BLaER1 treated with 17β-estradiol and CSF1 and Interleukin-3, amounts not matched to agents 10 nM and 100 nM (cell line): ENCODE results near the gene KHDC4.
A peak's percentile ranks its signal among the peaks of the same experiment; 100 is the strongest.

Experiments
- H3K27ac ChIP-seq, 11 experiments: shearing (Covaris generic); formaldehyde crosslinking; 2 replicates each; pipeline ENCODE4 v1.8.1; 2022
- H3K27me3 ChIP-seq, 11 experiments: shearing (Covaris generic); formaldehyde crosslinking; 2 replicates each; pipeline ENCODE4 v1.8.1; 2022
- H3K36me3 ChIP-seq, 11 experiments: shearing (Covaris generic); formaldehyde crosslinking; 2 replicates each; pipeline ENCODE4 v1.8.1; 2022
- H3K4me1 ChIP-seq, 10 experiments: shearing (Covaris generic); formaldehyde crosslinking; 2 replicates each; pipeline ENCODE4 v1.8.1; 2022
- H3K4me2 ChIP-seq, 11 experiments: shearing (Covaris generic); formaldehyde crosslinking; 2 replicates each; pipeline ENCODE4 v1.8.1; 2022
- H3K4me3 ChIP-seq, 10 experiments: shearing (Covaris generic); formaldehyde crosslinking; 2 replicates each; pipeline ENCODE4 v1.8.1; 2022
- H3K9ac ChIP-seq, 11 experiments: shearing (Covaris generic); formaldehyde crosslinking; 2 replicates each; pipeline ENCODE4 v1.8.1; 2022
- H3K9me3 ChIP-seq, 11 experiments: shearing (Covaris generic); formaldehyde crosslinking; replicated peaks in 1 of 11; 2 replicates each; pipeline ENCODE4 v1.8.1; 2022
- H4K20me1 ChIP-seq, 11 experiments: shearing (Covaris generic); formaldehyde crosslinking; 2 replicates each; pipeline ENCODE4 v1.8.1; 2022
- Cebpa-rat ChIP-seq, 11 experiments: shearing (Covaris generic); IDR thresholded peaks; 2 replicates each; pipeline ENCODE4 v1.8.1; 2022

Gene KHDC4

DNA sequence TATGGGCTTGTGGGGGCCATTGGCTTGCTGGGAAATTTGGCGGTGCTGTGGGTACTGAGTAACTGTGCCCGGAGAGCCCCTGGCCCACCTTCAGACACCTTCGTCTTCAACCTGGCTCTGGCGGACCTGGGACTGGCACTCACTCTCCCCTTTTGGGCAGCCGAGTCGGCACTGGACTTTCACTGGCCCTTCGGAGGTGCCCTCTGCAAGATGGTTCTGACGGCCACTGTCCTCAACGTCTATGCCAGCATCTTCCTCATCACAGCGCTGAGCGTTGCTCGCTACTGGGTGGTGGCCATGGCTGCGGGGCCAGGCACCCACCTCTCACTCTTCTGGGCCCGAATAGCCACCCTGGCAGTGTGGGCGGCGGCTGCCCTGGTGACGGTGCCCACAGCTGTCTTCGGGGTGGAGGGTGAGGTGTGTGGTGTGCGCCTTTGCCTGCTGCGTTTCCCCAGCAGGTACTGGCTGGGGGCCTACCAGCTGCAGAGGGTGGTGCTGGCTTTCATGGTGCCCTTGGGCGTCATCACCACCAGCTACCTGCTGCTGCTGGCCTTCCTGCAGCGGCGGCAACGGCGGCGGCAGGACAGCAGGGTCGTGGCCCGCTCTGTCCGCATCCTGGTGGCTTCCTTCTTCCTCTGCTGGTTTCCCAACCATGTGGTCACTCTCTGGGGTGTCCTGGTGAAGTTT lies 7.8 kb upstream of the KHDC4 start:
- no peaks in the 10 kb centered on the region for H3K9me3 ChIP-seq
- H3K4me2 ChIP-seq = peak overlapping the region; percentile 75 to 95 (median 86)
- H4K20me1 ChIP-seq = peaks cover 0 to 34% (median 20%) of the 10 kb centered on the region in 11 experiments; a peak in 15 of 22 replicates
- H3K4me1 ChIP-seq = peaks cover 85 to 94% (median 89%) of the 10 kb centered on the region in 10 experiments
- peak overlapping the region in 3 of 10 experiments; percentile 21 to 30 (median 24); a peak in 3 of 20 replicates for H3K4me3 ChIP-seq
- H3K36me3 ChIP-seq = peaks cover 7 to 29% (median 14%) of the 10 kb centered on the region in 11 experiments; a peak in 20 of 22 replicates
- H3K9ac ChIP-seq = peak overlapping the region; percentile 0 to 69 (median 56); a peak in 20 of 22 replicates
- no peak for TF ChIP-seq Cebpa-rat (IDR thresholded peaks at IDR 0.05)
- peak overlapping the region; percentile 29 to 69 (median 57); a peak in 17 of 22 replicates for H3K27ac ChIP-seq
- H3K27me3 ChIP-seq = no peaks in the 10 kb centered on the region

DNA sequence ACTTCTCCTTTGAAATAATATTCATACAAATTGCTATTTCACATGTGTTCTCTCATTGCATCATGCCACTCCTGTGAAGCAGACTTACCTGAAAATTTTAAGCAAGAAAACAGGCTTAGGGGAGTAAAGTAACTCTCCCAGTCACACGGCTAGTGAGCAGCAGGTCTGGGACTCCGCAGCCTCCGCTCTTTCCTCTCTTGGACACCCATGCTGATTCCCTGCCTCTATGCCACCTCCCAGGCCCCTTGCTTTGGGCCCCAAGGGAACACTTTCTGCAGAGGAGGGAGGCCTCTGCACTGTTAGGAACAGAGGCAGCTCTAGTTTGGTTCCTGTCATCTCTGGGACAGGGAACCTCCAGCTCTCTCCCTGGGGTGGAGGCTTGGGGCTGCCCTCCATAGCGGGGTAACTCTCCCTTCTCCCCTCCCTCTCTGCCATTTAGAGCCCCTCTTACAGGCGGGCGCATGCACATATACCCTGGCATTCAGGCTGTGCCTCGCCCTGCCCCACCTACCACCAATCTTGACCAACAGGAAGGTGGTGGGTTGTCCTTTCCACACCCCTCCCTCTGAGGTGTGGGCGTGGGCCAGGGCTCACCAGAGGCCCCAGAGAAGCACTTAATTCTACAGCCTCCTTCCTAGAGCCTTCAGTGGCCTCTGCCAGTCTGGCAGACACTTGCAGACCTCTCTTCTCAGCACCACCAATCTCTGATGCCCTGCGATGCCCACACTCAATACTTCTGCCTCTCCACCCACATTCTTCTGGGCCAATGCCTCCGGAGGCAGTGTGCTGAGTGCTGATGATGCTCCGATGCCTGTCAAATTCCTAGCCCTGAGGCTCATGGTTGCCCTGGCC lies 7.0 kb upstream of the KHDC4 start, which contains the start of gene RXFP4:
RXFP4 (plus strand) TSS at position 646 of the 852 bp plus-strand sequence; CDS start at position 718, 72 bp downstream.
- no peaks in the 10 kb centered on the region for H3K27me3 ChIP-seq
- H3K9me3 ChIP-seq = no peaks in the 10 kb centered on the region
- TF ChIP-seq Cebpa-rat (IDR thresholded peaks at IDR 0.05) = no peak
- peaks cover 0 to 27% (median 13%) of the 10 kb centered on the region in 11 experiments; a peak in 13 of 22 replicates for H4K20me1 ChIP-seq
- H3K4me1 ChIP-seq = peaks cover 77 to 86% (median 81%) of the 10 kb centered on the region in 10 experiments
- peak within 1 kb of the TSS; percentile 75 to 95 (median 86) for H3K4me2 ChIP-seq
- H3K9ac ChIP-seq = peak within 1 kb of the TSS; percentile 45 to 69 (median 56)
- H3K4me3 ChIP-seq = peak within 1 kb of the TSS in 8 of 10 experiments; percentile 0 to 48 (median 19); a peak in 9 of 20 replicates
- peaks cover 0 to 24% (median 9%) of the 10 kb centered on the region in 11 experiments; a peak in 9 of 22 replicates for H3K36me3 ChIP-seq
- peak within 1 kb of the TSS; percentile 43 to 69 (median 57); a peak in 21 of 22 replicates for H3K27ac ChIP-seq

DNA sequence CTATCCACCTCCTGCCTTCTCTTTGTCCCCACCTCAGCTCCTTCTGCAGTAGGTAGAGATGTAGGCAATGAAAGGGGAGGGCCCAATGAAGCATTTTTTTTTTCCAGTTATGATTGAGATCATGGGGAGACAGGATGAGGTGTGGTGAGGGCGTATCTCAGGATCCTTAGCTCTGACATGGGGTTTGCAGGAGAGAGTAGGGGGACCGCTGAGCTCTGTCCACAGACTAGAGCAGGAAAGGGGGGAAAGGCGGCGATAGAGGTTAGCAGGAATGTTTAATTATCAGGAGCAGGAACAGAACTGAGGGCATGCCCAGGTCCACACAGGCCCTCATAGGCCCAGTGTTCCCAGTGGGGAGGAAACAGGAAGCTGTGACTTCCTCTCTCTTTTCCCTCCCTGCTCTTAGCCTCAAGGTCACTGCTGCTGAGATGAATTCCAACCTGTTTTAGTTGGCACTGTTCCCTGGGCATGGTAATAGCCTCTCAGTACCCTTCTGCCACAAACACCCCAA lies 6.3 kb upstream of the KHDC4 start:
- peak overlapping the region; percentile 43 to 69 (median 57); a peak in 20 of 22 replicates for H3K27ac ChIP-seq
- no peak for TF ChIP-seq Cebpa-rat (IDR thresholded peaks at IDR 0.05)
- H3K4me2 ChIP-seq = peak overlapping the region; percentile 75 to 95 (median 86)

DNA sequence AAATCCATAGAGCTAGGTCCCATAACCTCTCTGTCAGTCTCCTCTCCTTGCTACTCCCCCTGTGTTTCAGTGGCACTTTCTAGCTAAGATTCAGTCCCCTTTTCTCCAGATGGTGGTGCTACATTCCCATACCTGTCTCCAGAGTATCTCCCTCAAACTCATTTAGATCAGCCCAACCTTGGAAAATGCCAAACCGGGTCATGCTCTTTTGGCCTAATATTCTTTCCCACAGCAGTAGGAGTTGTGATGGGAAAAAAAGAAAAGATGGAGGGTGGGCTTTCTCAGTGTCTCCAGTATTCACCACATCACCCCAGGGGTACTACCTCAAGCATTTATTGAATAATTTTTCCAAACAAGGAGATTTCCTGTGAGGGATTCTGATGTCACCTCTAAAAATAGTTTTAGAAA lies 4.0 kb upstream of the KHDC4 start:
- Histone ChIP-seq H3K4me3 (no peak overlapping the region), H3K9me3 (no peaks in the 10 kb centered on the region), H3K27ac (no peak overlapping the region), H4K20me1 (peaks cover 0 to 20% (median 6%) of the 10 kb centered on the region in 11 experiments; a peak in 15 of 22 replicates), H3K36me3 (peaks cover under 1 to 6% (median 4%) of the 10 kb centered on the region in 11 experiments; a peak in 19 of 22 replicates), H3K4me1 (peaks cover 55 to 67% (median 61%) of the 10 kb centered on the region in 10 experiments), H3K4me2 (peak overlapping the region in 9 of 11 experiments; percentile 1 to 95 (median 85); a peak in 13 of 22 replicates), H3K9ac (no peak overlapping the region), H3K27me3 (no peaks in the 10 kb centered on the region)
- TF ChIP-seq Cebpa-rat (IDR thresholded peaks at IDR 0.05) = no peak

More for the DNA sequence above, 6.3 kb upstream of the KHDC4 start:
- Histone ChIP-seq H3K9ac (peak overlapping the region; percentile 20 to 69 (median 56)), H3K4me3 (peak overlapping the region in 7 of 10 experiments; percentile 0 to 48 (median 24); a peak in 6 of 20 replicates), H3K9me3 (no peaks in the 10 kb centered on the region), H3K27me3 (no peaks in the 10 kb centered on the region), H4K20me1 (peaks cover 0 to 22% (median 10%) of the 10 kb centered on the region in 11 experiments; a peak in 11 of 22 replicates), H3K4me1 (peaks cover 71 to 79% (median 75%) of the 10 kb centered on the region in 10 experiments), H3K36me3 (peaks cover 0 to 18% (median 4%) of the 10 kb centered on the region in 11 experiments; a peak in 6 of 22 replicates)

DNA sequence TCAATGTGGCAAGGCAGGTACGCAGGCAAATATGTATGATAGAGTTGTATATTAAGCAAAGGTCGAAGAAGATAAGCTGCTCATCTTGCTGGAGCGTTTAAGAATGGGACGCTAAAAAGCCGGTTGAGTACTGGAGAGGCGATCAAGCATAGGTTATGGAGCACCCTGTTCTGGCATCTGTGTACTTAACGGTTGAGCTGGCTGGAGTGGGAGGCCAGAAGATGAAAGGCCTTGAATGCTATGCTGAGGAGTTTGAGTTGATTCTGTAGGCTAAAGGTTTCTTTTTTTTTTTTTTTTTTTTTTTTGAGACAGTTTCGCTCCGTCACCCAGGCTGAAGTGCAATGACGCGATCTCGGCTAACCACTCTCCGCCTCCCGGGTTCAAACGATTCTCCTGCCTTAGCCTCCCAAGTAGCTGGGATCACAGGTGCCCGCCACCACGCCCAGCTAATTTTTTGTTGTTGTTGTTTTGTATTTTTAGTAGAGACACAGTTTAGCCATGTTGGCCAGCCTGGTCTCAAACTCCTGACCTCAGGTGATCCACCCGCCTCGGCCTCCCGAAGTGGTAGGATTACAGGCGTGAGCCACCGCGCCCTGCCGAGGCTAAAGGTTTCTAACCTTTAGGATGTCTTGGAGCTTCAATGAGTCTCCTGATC lies 850 bp upstream of the KHDC4 start:
- Histone ChIP-seq H3K9ac (peak overlapping the region; percentile 91 to 99 (median 96)), H3K9me3 (no peaks in the 10 kb centered on the region), H3K4me2 (peak overlapping the region; percentile 71 to 94 (median 86)), H3K4me3 (peak overlapping the region; percentile 80 to 97 (median 88)), H3K36me3 (peaks cover 32 to 37% (median 36%) of the 10 kb centered on the region in 11 experiments), H4K20me1 (peaks cover 27 to 39% (median 36%) of the 10 kb centered on the region in 11 experiments), H3K27ac (peak overlapping the region; percentile 89 to 98 (median 93)), H3K27me3 (no peaks in the 10 kb centered on the region), H3K4me1 (peaks cover 50 to 63% (median 60%) of the 10 kb centered on the region in 10 experiments)
- TF ChIP-seq Cebpa-rat (IDR thresholded peaks at IDR 0.05) = no peak

DNA sequence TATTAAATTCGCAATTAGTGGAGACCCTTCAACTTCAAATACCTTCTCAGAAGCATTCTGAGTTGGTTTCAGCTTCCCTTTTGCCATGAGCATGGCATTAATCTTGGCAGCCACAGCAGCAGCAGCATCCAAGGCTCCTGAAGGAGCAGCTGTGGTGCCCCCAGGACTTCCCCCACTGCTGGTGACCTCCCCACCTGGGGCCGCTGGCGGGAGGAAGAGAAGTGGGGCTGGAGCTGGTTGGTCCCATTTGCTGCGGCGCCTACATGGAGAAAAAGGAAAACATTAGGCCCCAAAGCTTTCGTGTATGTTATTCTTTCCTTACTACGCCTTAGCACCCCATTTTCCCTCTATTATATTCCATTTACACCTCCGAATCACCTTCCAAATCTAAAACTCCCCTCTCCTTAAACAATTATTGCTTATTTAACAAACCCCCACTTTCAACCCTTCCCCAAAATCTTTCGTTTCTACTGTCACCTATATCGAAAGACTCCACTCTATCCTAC lies 569 bp downstream of the KHDC4 start:
- Histone ChIP-seq H3K27me3 (no peaks in the 10 kb centered on the region), H3K4me2 (peak overlapping the region; percentile 81 to 96 (median 91)), H3K4me1 (peaks cover 36 to 51% (median 48%) of the 10 kb centered on the region in 10 experiments), H3K9me3 (no peaks in the 10 kb centered on the region), H3K27ac (peak overlapping the region; percentile 89 to 98 (median 93)), H3K4me3 (peak overlapping the region; percentile 80 to 97 (median 88)), H3K9ac (peak overlapping the region; percentile 91 to 99 (median 96)), H3K36me3 (peaks cover 46 to 52% (median 50%) of the 10 kb centered on the region in 11 experiments), H4K20me1 (peaks cover 41 to 53% (median 50%) of the 10 kb centered on the region in 11 experiments)
- TF ChIP-seq Cebpa-rat (IDR thresholded peaks at IDR 0.05) = no peak

DNA sequence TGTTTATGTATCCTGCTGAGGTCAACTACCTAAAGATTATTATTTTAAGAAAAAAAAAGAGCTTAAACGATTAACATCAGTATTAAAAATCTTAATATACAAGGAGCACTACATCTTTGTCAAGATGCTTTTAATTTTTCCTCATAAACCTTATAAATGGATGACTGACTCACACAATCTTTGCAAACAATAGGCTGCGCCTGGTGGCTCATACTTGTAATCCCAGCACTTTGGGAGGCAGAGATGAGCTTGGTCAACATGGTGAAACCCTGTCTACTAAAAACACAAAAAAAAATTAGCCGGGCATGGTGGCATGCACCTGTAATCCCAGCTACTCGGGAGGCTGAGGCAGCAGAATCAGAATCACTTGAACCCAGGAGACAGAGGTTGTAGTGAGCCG lies 1.7 kb downstream of the KHDC4 start:
- Histone ChIP-seq H4K20me1 (peaks cover 50 to 65% (median 62%) of the 10 kb centered on the region in 11 experiments), H3K4me3 (peak overlapping the region; percentile 80 to 97 (median 88); a peak in 15 of 20 replicates), H3K9me3 (no peaks in the 10 kb centered on the region), H3K4me1 (peaks cover 31 to 45% (median 41%) of the 10 kb centered on the region in 10 experiments), H3K36me3 (peaks cover 58 to 63% (median 62%) of the 10 kb centered on the region in 11 experiments), H3K4me2 (peak overlapping the region; percentile 81 to 96 (median 91)), H3K9ac (peak overlapping the region; percentile 91 to 99 (median 96); a peak in 19 of 22 replicates), H3K27me3 (no peaks in the 10 kb centered on the region), H3K27ac (no peak overlapping the region)
- TF ChIP-seq Cebpa-rat (IDR thresholded peaks at IDR 0.05) = no peak
